IMR-90 (cell line): ENCODE results near the gene WRAP53. TPM values are rescaled to one million over a fixed set of nuclear protein-coding genes. Genes with fewer than 3 reads are reported as not detected.

Experiments used
- ATAC-seq: fragments of 200-7000 bp; cut with Tn5 transposase; 2 replicates; pipeline ENCODE4 v1.9.1; 2020; ENCODE audit warnings: low read depth, mild to moderate bottlenecking, moderate library complexity
- BruUV-seq: library from RNA; stranded (reverse); fragments of 400-500 nt; replicated peaks from 2 replicates; lab custom pipeline; 2021; lab: Mats Ljungman, UMichigan
- CTCF ChIA-PET: fragments of 300-600 bp; formaldehyde crosslinking; extraction: SDS; loops from one replicate; lab custom pipeline; 2021; ENCODE audit warnings: antibody characterized with exemption; lab: Yijun Ruan, JAX
- POLR2A ChIA-PET: fragments of 300-600 bp; sonication (Branson Sonifier 250); formaldehyde crosslinking; loops from one replicate; lab custom pipeline; 2022; ENCODE audit warnings: antibody characterized with exemption; ENCODE audit not compliant: unreplicated experiment; lab: Charles Lee
- DNase-seq: peaks from one replicate; pipeline ENCODE4 v3.0.0; 2013
- H2AFZ ChIP-seq: replicated peaks from 2 replicates; pipeline ENCODE3; 2013; ENCODE audit warnings: low read length, mild to moderate bottlenecking; ENCODE audit not compliant: poor library complexity
- H2AK5ac ChIP-seq: 2 replicates; pipeline ENCODE4 v1.6.1; 2013; ENCODE audit warnings: low read depth, low read length, inconsistent platforms
- H2AK9ac ChIP-seq: replicated peaks from 2 replicates; pipeline ENCODE3; 2013; ENCODE audit warnings: mild to moderate bottlenecking, low read depth, low read length, moderate library complexity; ENCODE audit not compliant: poor library complexity
- H2BK120ac ChIP-seq: 2 replicates; pipeline ENCODE4 v1.6.1; 2013; ENCODE audit warnings: low read depth, low read length, inconsistent platforms
- H2BK15ac ChIP-seq: 3 replicates; pipeline ENCODE4 v1.6.1; 2013; ENCODE audit warnings: low read depth, low read length, inconsistent platforms
- H2BK20ac ChIP-seq: 2 replicates; pipeline ENCODE4 v1.6.1; 2013; ENCODE audit warnings: low read depth, mild to moderate bottlenecking, inconsistent platforms, low read length, moderate library complexity
- H2BK5ac ChIP-seq: 2 replicates; pipeline ENCODE4 v1.6.1; 2013; ENCODE audit warnings: mild to moderate bottlenecking, low read depth, low read length, inconsistent platforms; ENCODE audit not compliant: poor library complexity, severe bottlenecking
- H3K14ac ChIP-seq: replicated peaks from 2 replicates; pipeline ENCODE4 v1.6.1; 2013; ENCODE audit warnings: low read depth, low read length, inconsistent platforms
- H3K18ac ChIP-seq: 2 replicates; pipeline ENCODE4 v1.6.1; 2013; ENCODE audit warnings: low read depth, low read length, control low read depth
- H3K23ac ChIP-seq: 2 replicates; pipeline ENCODE4 v1.6.1; 2013; ENCODE audit warnings: low read depth, low read length, inconsistent platforms
- H3K27ac ChIP-seq: 2 replicates; pipeline ENCODE4 v1.5.1; 2013; ENCODE audit warnings: mild to moderate bottlenecking, control low read depth, low read length; ENCODE audit not compliant: insufficient read depth
- H3K27me3 ChIP-seq: 2 replicates; pipeline ENCODE4 v1.6.1; 2013; ENCODE audit warnings: low read length; ENCODE audit not compliant: control insufficient read depth, insufficient read depth
- H3K36me3 ChIP-seq: 2 replicates; pipeline ENCODE4 v1.6.1; 2013; ENCODE audit warnings: low read length, mixed read lengths; ENCODE audit not compliant: control insufficient read depth, insufficient read depth
- H3K4ac ChIP-seq: 2 replicates; pipeline ENCODE4 v1.6.1; 2013; ENCODE audit warnings: low read depth, low read length, inconsistent platforms
- H3K4me1 ChIP-seq: 2 replicates; pipeline ENCODE4 v1.6.1; 2013; ENCODE audit warnings: low read length, mixed read lengths; ENCODE audit not compliant: control insufficient read depth, insufficient read depth
- H3K4me2 ChIP-seq: 2 replicates; pipeline ENCODE4 v1.6.1; 2013; ENCODE audit warnings: low read depth, mild to moderate bottlenecking, control low read depth, low read length, moderate library complexity
- H3K4me3 ChIP-seq: 2 replicates; pipeline ENCODE4 v1.5.1; 2013; ENCODE audit warnings: low read depth, mild to moderate bottlenecking, control low read depth, low read length, moderate library complexity; ENCODE audit not compliant: insufficient read depth
- H3K56ac ChIP-seq: 2 replicates; pipeline ENCODE4 v1.6.1; 2013; ENCODE audit warnings: low read length, inconsistent platforms; ENCODE audit not compliant: insufficient read depth; ENCODE audit errors: extremely low read depth
- H3K79me1 ChIP-seq, 2 experiments: 2 replicates each; pipeline ENCODE4 v1.6.1; 2013; ENCODE audit warnings: low read length in 2 of 2, inconsistent platforms in 1 of 2, low read depth in 1 of 2
- H3K9ac ChIP-seq: 2 replicates; pipeline ENCODE4 v1.6.1; 2013; ENCODE audit warnings: low read depth, low read length, control low read depth
- H3K9me1 ChIP-seq: 2 replicates; pipeline ENCODE4 v1.6.1; 2013; ENCODE audit warnings: low read length, inconsistent platforms; ENCODE audit not compliant: insufficient read depth
- H3K9me3 ChIP-seq: 2 replicates; pipeline ENCODE4 v1.6.1; 2013; ENCODE audit warnings: low read length; ENCODE audit not compliant: control insufficient read depth, insufficient read depth
- H4K20me1 ChIP-seq: 2 replicates; pipeline ENCODE4 v1.6.1; 2013; ENCODE audit warnings: low read length, inconsistent platforms; ENCODE audit not compliant: insufficient read depth
- H4K5ac ChIP-seq: 2 replicates; pipeline ENCODE4 v1.6.1; 2013; ENCODE audit warnings: mild to moderate bottlenecking, low read depth, low read length, control low read depth
- H4K8ac ChIP-seq, 2 experiments: 2 replicates each; pipeline ENCODE4 v1.6.1; 2013; ENCODE audit warnings: low read depth in 2 of 2, low read length in 2 of 2, control low read depth in 1 of 2, inconsistent platforms in 1 of 2
- H4K91ac ChIP-seq: 2 replicates; pipeline ENCODE4 v1.6.1; 2013; ENCODE audit warnings: low read depth, low read length, inconsistent platforms; ENCODE audit not compliant: insufficient read depth
- BHLHE40 ChIP-seq: fragments of 150-350 bp; IDR thresholded peaks from 2 replicates; pipeline ENCODE4 v1.6.1; 2016; ENCODE audit warnings: mild to moderate bottlenecking, low read depth, low read length
- CEBPB ChIP-seq: IDR thresholded peaks from 2 replicates; pipeline ENCODE4 v1.6.1; 2012; ENCODE audit warnings: low read depth, low read length, improper control_type of control experiment
- CTCF ChIP-seq: conservative IDR thresholded peaks from 2 replicates; pipeline ENCODE4 v1.5.1; 2012; ENCODE audit warnings: mild to moderate bottlenecking, low read depth, low read length, improper control_type of control experiment
- FOS ChIP-seq: fragments of 150-350 bp; IDR thresholded peaks from 2 replicates; pipeline ENCODE4 v1.6.1; 2016; ENCODE audit warnings: low read depth, low read length
- MAFK ChIP-seq: IDR thresholded peaks from 2 replicates; pipeline ENCODE4 v1.6.1; 2012; ENCODE audit warnings: low read depth, low read length, improper control_type of control experiment
- MAZ ChIP-seq: IDR thresholded peaks from 2 replicates; pipeline ENCODE4 v1.6.1; 2012; ENCODE audit warnings: low read depth, mild to moderate bottlenecking, low read length, improper control_type of control experiment, moderate library complexity, borderline replicate concordance
- NFE2L2 ChIP-seq: fragments of 150-350 bp; IDR thresholded peaks from 2 replicates; pipeline ENCODE4 v1.6.1; 2016; ENCODE audit warnings: low read depth, mild to moderate bottlenecking, low read length
- POLR2A ChIP-seq: IDR thresholded peaks from 2 replicates; pipeline ENCODE4 v1.6.1; 2012; ENCODE audit warnings: mild to moderate bottlenecking, low read depth, low read length
- RAD21 ChIP-seq: IDR thresholded peaks from 2 replicates; pipeline ENCODE4 v1.6.1; 2012; ENCODE audit warnings: low read length, improper control_type of control experiment
- RCOR1 ChIP-seq: IDR thresholded peaks from 2 replicates; pipeline ENCODE4 v1.6.1; 2012; ENCODE audit warnings: mild to moderate bottlenecking, low read length, improper control_type of control experiment; ENCODE audit not compliant: insufficient replicate concordance
- RFX5 ChIP-seq: IDR thresholded peaks from 2 replicates; pipeline ENCODE4 v1.8.0; 2012; ENCODE audit warnings: low read depth, mild to moderate bottlenecking, low read length, moderate library complexity
- SMC3 ChIP-seq: fragments of 150-350 bp; IDR thresholded peaks from 2 replicates; pipeline ENCODE4 v1.6.1; 2016; ENCODE audit warnings: low read depth, mild to moderate bottlenecking, antibody characterized with exemption, low read length, moderate library complexity
- WGBS, 2 experiments: methylation state at CpG; one replicate each; pipeline versions ENCODE4 v1.1.5 to v1.1.7; 2013; ENCODE audit warnings: missing lambda C conversion rate in 2 of 2; ENCODE audit not compliant: insufficient read length in 1 of 2; ENCODE audit errors: extremely low coverage in 2 of 2; 5-methylcytosine and 5-hydroxymethylcytosine counted together
- dilution Hi-C: fragments of 300-500 bp; cut with HindIII; formaldehyde crosslinking; loops from one replicate; pipeline ENCODE4 v1.14.3; 2018; ENCODE audit warnings: low sequenced_read_pairs; ENCODE audit not compliant: unreplicated experiment
- in situ Hi-C: fragments of 300-500 bp; cut with MboI; formaldehyde crosslinking; loops from 3 replicates; pipeline ENCODE4 v1.14.3; 2019; ENCODE audit warnings: low sequenced_read_pairs, inconsistent platforms, mixed read lengths
- intact Hi-C: fragments of 100-400 bp; cut with micrococcal nuclease; formaldehyde crosslinking; loops from 2 replicates; pipeline ENCODE4 v1.10.0; 2022
- polyA plus RNA-seq, 3 experiments: library from polyadenylated mRNA; depleted of rRNA; stranded (reverse); fragments of >200 nt; gene quantifications; 2 replicates each; pipeline ENCODE4 v1.2.3, GENCODE V29; 2012; ENCODE audit warnings: low replicate concordance in 1 of 3
- total RNA-seq: library from RNA; depleted of rRNA; stranded (reverse); fragments of >200 nt; gene quantifications from 2 replicates; pipeline ENCODE4 v1.2.3, GENCODE V29; 2012
- TF ChIP-seq, protein P1 (sequence below): fragments of 150-350 bp; IDR thresholded peaks from 2 replicates; pipeline ENCODE4 v1.6.1; 2016; ENCODE audit warnings: low read depth, mild to moderate bottlenecking, low read length, moderate library complexity, borderline replicate concordance
- TF ChIP-seq, protein P2 (sequence below): fragments of 150-350 bp; IDR thresholded peaks from 2 replicates; pipeline ENCODE4 v1.6.1; 2017; ENCODE audit warnings: mild to moderate bottlenecking, antibody characterized with exemption, low read length, low read depth

The WRAP53 gene
- total and polyA plus RNA-seq, 2 of the 4 experiments (the other 2 are of a cell fraction), result 6.6 to 9.5 TPM

- no peaks in the 10 kb centered on the region for H4K20me1 ChIP-seq
- no peaks in the 10 kb centered on the region for H3K79me1 ChIP-seq
- H2AK9ac ChIP-seq, result no peak overlapping the region
- no peak overlapping the region for H2AK5ac ChIP-seq
- no peaks in the 10 kb centered on the region for H3K27me3 ChIP-seq
- no peak overlapping the region for H3K23ac ChIP-seq
- CTCF ChIA-PET, result no interaction called here
- in situ Hi-C loops, result no loop called here
- intact Hi-C loops, result no loop called here
- no peak overlapping the region for H2BK5ac ChIP-seq
- no peak overlapping the region for H2BK20ac ChIP-seq
- peaks cover 3% of the 10 kb centered on the region for H3K9me3 ChIP-seq
- TF ChIP-seq SMC3 (no peak), RAD21 (no peak), RFX5 (no peak), MAZ (no peak), BHLHE40 (no peak), POLR2A (no peak), FOS (no peak), NFE2L2 (no peak), CTCF (no peak), RCOR1 (no peak), CEBPB (no peak), MAFK (no peak)
- TF ChIP-seq, protein P1, sequence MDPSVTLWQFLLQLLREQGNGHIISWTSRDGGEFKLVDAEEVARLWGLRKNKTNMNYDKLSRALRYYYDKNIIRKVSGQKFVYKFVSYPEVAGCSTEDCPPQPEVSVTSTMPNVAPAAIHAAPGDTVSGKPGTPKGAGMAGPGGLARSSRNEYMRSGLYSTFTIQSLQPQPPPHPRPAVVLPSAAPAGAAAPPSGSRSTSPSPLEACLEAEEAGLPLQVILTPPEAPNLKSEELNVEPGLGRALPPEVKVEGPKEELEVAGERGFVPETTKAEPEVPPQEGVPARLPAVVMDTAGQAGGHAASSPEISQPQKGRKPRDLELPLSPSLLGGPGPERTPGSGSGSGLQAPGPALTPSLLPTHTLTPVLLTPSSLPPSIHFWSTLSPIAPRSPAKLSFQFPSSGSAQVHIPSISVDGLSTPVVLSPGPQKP, result no peak
- TF ChIP-seq, protein P2, sequence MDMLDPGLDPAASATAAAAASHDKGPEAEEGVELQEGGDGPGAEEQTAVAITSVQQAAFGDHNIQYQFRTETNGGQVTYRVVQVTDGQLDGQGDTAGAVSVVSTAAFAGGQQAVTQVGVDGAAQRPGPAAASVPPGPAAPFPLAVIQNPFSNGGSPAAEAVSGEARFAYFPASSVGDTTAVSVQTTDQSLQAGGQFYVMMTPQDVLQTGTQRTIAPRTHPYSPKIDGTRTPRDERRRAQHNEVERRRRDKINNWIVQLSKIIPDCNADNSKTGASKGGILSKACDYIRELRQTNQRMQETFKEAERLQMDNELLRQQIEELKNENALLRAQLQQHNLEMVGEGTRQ, result no peak
- no TSS peak for BruUV-seq
- no peak overlapping the region for H2BK15ac ChIP-seq
- no peak overlapping the region for H2BK120ac ChIP-seq
- DNase-seq, result no peak
- no peak overlapping the region for H3K18ac ChIP-seq
- H3K4ac ChIP-seq, result no peak overlapping the region
- H3K9me1 ChIP-seq, result no peaks in the 10 kb centered on the region
- no peak for ATAC-seq
- H3K27ac ChIP-seq, result no peak overlapping the region
- no peak overlapping the region for H3K9ac ChIP-seq
- H4K8ac ChIP-seq, result no peak overlapping the region
- no peak overlapping the region for H3K56ac ChIP-seq
- H2AFZ ChIP-seq, result no peak overlapping the region
- H3K4me2 ChIP-seq, result no peak overlapping the region
- H3K14ac ChIP-seq, result no peak overlapping the region
- no CpG with 5 or more reads among the region's 7 CpGs for whole genome bisulfite sequencing, 2 experiments
- no peak overlapping the region for H4K91ac ChIP-seq
- H3K4me1 ChIP-seq, result no peaks in the 10 kb centered on the region
- dilution Hi-C loops, result no loop called here
- peaks cover 41% of the 10 kb centered on the region for H3K36me3 ChIP-seq
- H3K4me3 ChIP-seq, result no peak overlapping the region
- POLR2A ChIA-PET, result no interaction called here
- no peak overlapping the region for H4K5ac ChIP-seq
Measured at GRCh38 chr17:7668482-7668881, 19.8 kb upstream of the WRAP53 start.
